ENCODE measurements around the gene COL1A2.

The COL1A2 gene

DNA sequence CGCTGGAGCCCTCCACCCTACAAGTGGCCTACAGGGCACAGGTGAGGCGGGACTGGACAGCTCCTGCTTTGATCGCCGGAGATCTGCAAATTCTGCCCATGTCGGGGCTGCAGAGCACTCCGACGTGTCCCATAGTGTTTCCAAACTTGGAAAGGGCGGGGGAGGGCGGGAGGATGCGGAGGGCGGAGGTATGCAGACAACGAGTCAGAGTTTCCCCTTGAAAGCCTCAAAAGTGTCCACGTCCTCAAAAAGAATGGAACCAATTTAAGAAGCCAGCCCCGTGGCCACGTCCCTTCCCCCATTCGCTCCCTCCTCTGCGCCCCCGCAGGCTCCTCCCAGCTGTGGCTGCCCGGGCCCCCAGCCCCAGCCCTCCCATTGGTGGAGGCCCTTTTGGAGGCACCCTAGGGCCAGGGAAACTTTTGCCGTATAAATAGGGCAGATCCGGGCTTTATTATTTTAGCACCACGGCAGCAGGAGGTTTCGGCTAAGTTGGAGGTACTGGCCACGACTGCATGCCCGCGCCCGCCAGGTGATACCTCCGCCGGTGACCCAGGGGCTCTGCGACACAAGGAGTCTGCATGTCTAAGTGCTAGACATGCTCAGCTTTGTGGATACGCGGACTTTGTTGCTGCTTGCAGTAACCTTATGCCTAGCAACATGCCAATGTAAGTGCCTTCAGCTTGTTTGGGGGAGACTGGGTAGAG, at the start of gene COL1A2:
TSS of gene COL1A2 (plus strand) at position 459 of the 704 bp plus-strand sequence. CDS start at position 596, 137 bp downstream.
- Histone ChIP-seq H3K9me3 (ENCODE audit: control insufficient read depth, low read depth, low read length) (no peaks in the 10 kb centered on the region), H3K4me3 (ENCODE audit: low read length) (peak within 1 kb of the TSS; percentile 75), H3K9ac (ENCODE audit: low read length) (peak within 1 kb of the TSS; percentile 55), H3K4me1 (ENCODE audit: control insufficient read depth, low read depth, low read length) (peaks cover 39% of the 10 kb centered on the region), H3K36me3 (ENCODE audit: control insufficient read depth, low read depth, low read length) (peaks cover 6% of the 10 kb centered on the region), H3K27ac (ENCODE audit: low read length) (peak within 1 kb of the TSS; percentile 49), H3K27me3 (ENCODE audit: control insufficient read depth, insufficient read depth, low read length) (peaks cover 6% of the 10 kb centered on the region)

DNA sequence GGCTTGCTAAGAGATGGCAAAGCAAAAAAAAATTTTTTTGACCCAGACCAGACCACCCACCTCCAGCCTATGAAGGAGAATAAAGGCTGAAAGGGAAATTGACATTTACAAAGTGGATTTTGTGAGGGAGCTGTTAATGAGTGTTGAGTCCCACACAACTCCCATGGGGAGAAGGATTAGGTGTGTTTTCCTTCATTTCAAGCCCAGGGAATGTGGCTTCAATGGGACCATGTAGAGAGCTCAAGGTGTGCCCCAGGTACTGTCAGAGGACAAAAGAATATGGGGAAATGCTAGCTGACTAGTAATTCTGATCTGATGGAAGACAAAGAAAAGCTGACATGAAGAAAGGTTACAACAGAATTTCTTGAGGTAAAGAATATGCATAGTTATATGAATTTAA, 48.8 kb upstream of the COL1A2 start:
- Histone ChIP-seq H3K9ac (ENCODE audit: low read length) (no peak overlapping the region), H3K4me1 (ENCODE audit: control insufficient read depth, low read depth, low read length) (no peaks in the 10 kb centered on the region), H3K27ac (ENCODE audit: low read length) (no peak overlapping the region), H3K4me3 (ENCODE audit: low read length) (no peak overlapping the region), H3K27me3 (ENCODE audit: control insufficient read depth, insufficient read depth, low read length) (no peaks in the 10 kb centered on the region), H3K9me3 (ENCODE audit: control insufficient read depth, low read depth, low read length) (no peaks in the 10 kb centered on the region), H3K36me3 (ENCODE audit: control insufficient read depth, low read depth, low read length) (no peaks in the 10 kb centered on the region)

DNA sequence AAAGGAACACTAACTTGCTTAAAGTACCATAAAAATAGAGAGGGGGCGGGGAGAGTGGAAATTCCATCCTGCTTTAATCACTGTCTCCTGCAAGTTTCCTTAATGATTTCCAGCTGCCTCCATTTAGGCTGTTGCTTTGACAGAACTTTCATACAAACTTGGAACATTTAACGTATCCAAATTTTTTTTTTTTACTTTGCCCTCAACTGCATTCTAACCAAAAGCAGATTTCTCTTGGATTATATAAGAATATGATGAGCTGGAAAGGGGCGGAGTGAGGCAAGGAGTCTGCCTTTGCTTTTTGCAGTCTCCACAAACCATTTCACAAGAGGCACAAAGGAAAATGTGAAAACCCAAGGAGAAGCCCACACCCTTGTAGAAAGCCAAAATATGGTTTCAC, 46.6 kb upstream of the COL1A2 start:
- Histone ChIP-seq H3K27ac (ENCODE audit: low read length) (no peak overlapping the region), H3K4me3 (ENCODE audit: low read length) (no peak overlapping the region), H3K9ac (ENCODE audit: low read length) (no peak overlapping the region), H3K9me3 (ENCODE audit: control insufficient read depth, low read depth, low read length) (no peaks in the 10 kb centered on the region), H3K27me3 (ENCODE audit: control insufficient read depth, insufficient read depth, low read length) (no peaks in the 10 kb centered on the region), H3K4me1 (ENCODE audit: control insufficient read depth, low read depth, low read length) (no peaks in the 10 kb centered on the region), H3K36me3 (ENCODE audit: control insufficient read depth, low read depth, low read length) (no peaks in the 10 kb centered on the region)

DNA sequence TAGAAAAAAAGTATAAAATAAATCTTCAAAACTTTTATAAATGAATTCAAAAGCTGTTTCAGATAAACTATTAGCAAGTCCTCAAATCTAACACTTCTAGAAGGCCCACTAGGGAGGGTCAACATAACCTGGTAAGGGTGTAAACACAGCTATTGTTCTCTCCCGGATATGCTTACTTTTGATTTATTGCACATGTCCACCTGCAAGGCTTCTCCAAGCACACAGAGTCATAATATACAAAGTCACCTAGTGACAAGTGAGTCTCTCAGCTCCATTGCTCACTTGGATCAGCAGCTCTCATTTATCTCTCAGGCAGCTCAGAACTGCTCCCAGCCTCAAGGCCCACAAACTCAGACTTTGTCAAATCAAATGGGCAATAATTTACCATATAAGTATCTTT, 44.0 kb upstream of the COL1A2 start:
- Histone ChIP-seq H3K27ac (ENCODE audit: low read length) (no peak overlapping the region), H3K9me3 (ENCODE audit: control insufficient read depth, low read depth, low read length) (no peaks in the 10 kb centered on the region), H3K4me1 (ENCODE audit: control insufficient read depth, low read depth, low read length) (no peaks in the 10 kb centered on the region), H3K36me3 (ENCODE audit: control insufficient read depth, low read depth, low read length) (no peaks in the 10 kb centered on the region), H3K9ac (ENCODE audit: low read length) (no peak overlapping the region), H3K4me3 (ENCODE audit: low read length) (no peak overlapping the region), H3K27me3 (ENCODE audit: control insufficient read depth, insufficient read depth, low read length) (no peaks in the 10 kb centered on the region)

DNA sequence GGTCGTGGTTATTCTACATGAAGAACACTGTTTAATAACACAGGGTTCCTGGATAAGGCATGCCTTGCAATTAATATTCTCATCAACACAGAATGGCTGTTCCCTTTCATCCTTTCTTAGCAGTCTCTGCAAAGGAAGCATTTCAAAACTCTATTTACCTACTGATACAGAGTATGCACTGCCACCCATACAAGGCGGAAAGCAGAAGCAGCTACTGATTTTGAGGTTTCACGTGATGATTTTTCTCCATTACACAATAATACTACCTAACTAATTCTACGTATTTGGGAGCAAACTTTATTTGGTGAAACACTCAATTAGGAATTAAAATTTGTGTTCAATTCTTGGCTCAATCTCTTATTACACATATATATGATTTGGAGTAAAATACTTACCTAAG, 43.0 kb upstream of the COL1A2 start:
- Histone ChIP-seq H3K9ac (ENCODE audit: low read length) (no peak overlapping the region), H3K36me3 (ENCODE audit: control insufficient read depth, low read depth, low read length) (no peaks in the 10 kb centered on the region), H3K4me3 (ENCODE audit: low read length) (no peak overlapping the region), H3K27ac (ENCODE audit: low read length) (no peak overlapping the region), H3K9me3 (ENCODE audit: control insufficient read depth, low read depth, low read length) (no peaks in the 10 kb centered on the region), H3K27me3 (ENCODE audit: control insufficient read depth, insufficient read depth, low read length) (no peaks in the 10 kb centered on the region), H3K4me1 (ENCODE audit: control insufficient read depth, low read depth, low read length) (no peaks in the 10 kb centered on the region)

DNA sequence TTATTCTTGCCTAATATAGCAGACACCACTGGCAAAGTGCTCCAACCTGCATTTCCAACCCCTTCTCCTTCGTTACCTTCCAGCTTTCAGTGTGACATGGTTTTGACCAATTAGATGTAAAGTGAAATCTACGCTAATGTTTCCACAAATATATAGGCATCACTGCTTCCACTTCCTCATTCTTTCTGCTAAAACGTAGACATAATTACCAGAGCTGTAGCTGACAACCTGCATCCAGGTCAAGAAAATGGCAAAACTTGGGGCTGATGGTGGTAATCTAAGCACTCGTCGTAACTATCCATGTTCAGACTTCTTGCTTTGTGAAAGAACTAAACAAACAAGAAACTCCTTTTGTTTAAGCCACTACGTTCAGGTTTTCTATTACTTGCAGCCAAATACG, 41.8 kb upstream of the COL1A2 start:
- Histone ChIP-seq H3K27ac (ENCODE audit: low read length) (no peak overlapping the region), H3K4me3 (ENCODE audit: low read length) (no peak overlapping the region), H3K27me3 (ENCODE audit: control insufficient read depth, insufficient read depth, low read length) (no peaks in the 10 kb centered on the region), H3K36me3 (ENCODE audit: control insufficient read depth, low read depth, low read length) (no peaks in the 10 kb centered on the region), H3K9me3 (ENCODE audit: control insufficient read depth, low read depth, low read length) (no peaks in the 10 kb centered on the region), H3K4me1 (ENCODE audit: control insufficient read depth, low read depth, low read length) (no peaks in the 10 kb centered on the region), H3K9ac (ENCODE audit: low read length) (no peak overlapping the region)

DNA sequence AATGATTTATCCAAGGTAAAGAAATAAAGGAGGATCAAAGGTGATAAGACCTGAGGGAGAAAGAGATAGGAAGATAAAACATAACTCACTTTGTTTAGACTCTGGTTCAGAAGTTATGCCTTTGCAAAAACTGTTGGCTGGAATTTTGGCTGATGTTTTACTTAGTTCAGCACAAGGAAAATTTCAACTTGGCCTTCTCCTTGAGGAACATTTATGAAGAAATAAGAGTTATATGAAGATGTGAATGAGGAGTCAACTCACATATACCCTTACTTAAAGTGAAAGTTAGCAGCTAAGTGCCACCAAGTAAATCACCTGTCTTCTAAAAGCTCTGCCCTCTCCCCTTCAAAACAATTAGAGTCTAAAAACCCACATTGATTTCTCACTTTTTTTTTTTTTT, 39.7 kb upstream of the COL1A2 start:
- Histone ChIP-seq H3K27me3 (ENCODE audit: control insufficient read depth, insufficient read depth, low read length) (no peaks in the 10 kb centered on the region), H3K4me1 (ENCODE audit: control insufficient read depth, low read depth, low read length) (no peaks in the 10 kb centered on the region), H3K27ac (ENCODE audit: low read length) (no peak overlapping the region), H3K36me3 (ENCODE audit: control insufficient read depth, low read depth, low read length) (no peaks in the 10 kb centered on the region), H3K9ac (ENCODE audit: low read length) (no peak overlapping the region), H3K4me3 (ENCODE audit: low read length) (no peak overlapping the region), H3K9me3 (ENCODE audit: control insufficient read depth, low read depth, low read length) (no peaks in the 10 kb centered on the region)

DNA sequence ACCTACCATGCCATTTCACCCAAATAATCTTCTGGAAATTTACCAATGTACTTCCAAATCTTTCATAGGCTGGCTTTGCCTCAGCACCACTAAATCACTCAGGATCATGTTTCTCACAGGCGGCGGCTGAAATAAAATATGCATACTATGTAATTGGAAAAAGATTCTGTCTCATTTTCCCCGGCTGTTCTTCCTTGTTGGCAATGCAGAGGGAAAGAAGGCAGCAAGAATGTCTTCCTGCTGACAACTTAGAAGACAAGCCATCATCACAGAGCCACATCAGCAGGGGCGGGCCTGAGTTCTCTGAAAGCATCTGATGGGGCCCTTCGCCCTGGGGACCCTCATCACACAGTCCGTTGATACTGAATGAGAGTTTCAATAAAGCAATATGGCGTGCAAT, 39.2 kb upstream of the COL1A2 start:
- Histone ChIP-seq H3K27me3 (ENCODE audit: control insufficient read depth, insufficient read depth, low read length) (no peaks in the 10 kb centered on the region), H3K9ac (ENCODE audit: low read length) (no peak overlapping the region), H3K4me1 (ENCODE audit: control insufficient read depth, low read depth, low read length) (no peaks in the 10 kb centered on the region), H3K36me3 (ENCODE audit: control insufficient read depth, low read depth, low read length) (no peaks in the 10 kb centered on the region), H3K9me3 (ENCODE audit: control insufficient read depth, low read depth, low read length) (no peaks in the 10 kb centered on the region), H3K4me3 (ENCODE audit: low read length) (no peak overlapping the region), H3K27ac (ENCODE audit: low read length) (no peak overlapping the region)

DNA sequence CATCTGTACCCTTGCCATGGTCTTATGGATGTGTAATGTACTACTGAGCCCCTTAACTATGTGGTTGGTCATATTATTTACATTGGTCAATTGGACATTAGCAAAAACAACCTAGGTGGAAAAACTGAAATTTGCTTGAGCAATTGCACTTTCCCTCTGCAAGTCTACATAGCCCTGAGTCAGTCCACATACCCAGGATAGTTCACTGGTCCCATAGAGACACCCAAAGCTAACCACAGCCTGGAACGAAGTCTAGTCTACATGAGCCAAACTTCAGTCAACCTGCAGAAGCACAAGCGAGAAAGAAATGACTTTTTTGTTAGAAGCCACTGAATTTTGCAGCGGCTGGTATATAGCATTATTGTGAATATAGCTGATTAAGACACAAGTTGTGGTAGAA, 37.6 kb upstream of the COL1A2 start:
- Histone ChIP-seq H3K27me3 (ENCODE audit: control insufficient read depth, insufficient read depth, low read length) (no peaks in the 10 kb centered on the region), H3K9ac (ENCODE audit: low read length) (no peak overlapping the region), H3K9me3 (ENCODE audit: control insufficient read depth, low read depth, low read length) (no peaks in the 10 kb centered on the region), H3K27ac (ENCODE audit: low read length) (no peak overlapping the region), H3K4me1 (ENCODE audit: control insufficient read depth, low read depth, low read length) (no peaks in the 10 kb centered on the region), H3K36me3 (ENCODE audit: control insufficient read depth, low read depth, low read length) (no peaks in the 10 kb centered on the region), H3K4me3 (ENCODE audit: low read length) (no peak overlapping the region)

DNA sequence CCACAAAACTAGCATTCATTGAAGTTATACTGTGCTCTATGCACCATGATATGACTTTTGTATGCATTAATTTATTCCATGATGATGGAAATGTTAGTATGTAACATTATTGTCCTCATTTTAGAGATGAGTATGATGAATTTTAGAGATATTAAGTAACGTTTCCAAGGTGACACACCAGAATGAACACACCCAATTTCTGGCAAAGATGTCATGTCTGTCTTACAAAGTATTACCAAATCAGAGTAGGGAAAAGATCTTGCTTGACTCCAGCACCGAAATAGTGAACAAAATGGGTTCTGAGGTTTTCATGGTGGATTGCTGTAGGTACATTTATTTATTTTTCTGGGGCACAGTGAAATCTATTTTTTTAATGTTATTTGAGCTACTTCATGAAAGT, 33.8 kb upstream of the COL1A2 start:
- Histone ChIP-seq H3K4me3 (ENCODE audit: low read length) (no peak overlapping the region), H3K27me3 (ENCODE audit: control insufficient read depth, insufficient read depth, low read length) (no peaks in the 10 kb centered on the region), H3K9ac (ENCODE audit: low read length) (no peak overlapping the region), H3K4me1 (ENCODE audit: control insufficient read depth, low read depth, low read length) (no peaks in the 10 kb centered on the region), H3K27ac (ENCODE audit: low read length) (no peak overlapping the region), H3K9me3 (ENCODE audit: control insufficient read depth, low read depth, low read length) (no peaks in the 10 kb centered on the region), H3K36me3 (ENCODE audit: control insufficient read depth, low read depth, low read length) (no peaks in the 10 kb centered on the region)

DNA sequence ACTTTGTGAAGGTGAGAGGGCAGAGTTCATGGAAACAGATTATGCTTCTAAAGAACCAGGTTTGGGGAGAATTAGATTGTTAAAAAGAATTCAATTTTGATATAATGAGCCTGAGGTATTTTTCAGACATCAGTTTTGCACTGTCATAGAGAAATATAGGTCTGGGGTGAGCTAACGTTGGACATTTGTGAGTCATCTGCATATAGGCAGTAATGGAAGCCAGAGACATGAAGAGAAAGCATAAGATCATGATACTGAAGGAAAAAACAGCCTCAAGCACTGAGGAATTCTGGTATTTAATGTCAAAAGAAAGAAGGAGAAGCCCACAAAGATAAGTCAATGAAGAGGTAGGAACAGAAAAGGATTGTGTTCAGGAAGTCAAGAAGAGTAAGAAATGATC, 32.4 kb upstream of the COL1A2 start:
- Histone ChIP-seq H3K4me1 (ENCODE audit: control insufficient read depth, low read depth, low read length) (no peaks in the 10 kb centered on the region), H3K27me3 (ENCODE audit: control insufficient read depth, insufficient read depth, low read length) (no peaks in the 10 kb centered on the region), H3K27ac (ENCODE audit: low read length) (no peak overlapping the region), H3K4me3 (ENCODE audit: low read length) (no peak overlapping the region), H3K9ac (ENCODE audit: low read length) (no peak overlapping the region), H3K36me3 (ENCODE audit: control insufficient read depth, low read depth, low read length) (no peaks in the 10 kb centered on the region), H3K9me3 (ENCODE audit: control insufficient read depth, low read depth, low read length) (no peaks in the 10 kb centered on the region)

DNA sequence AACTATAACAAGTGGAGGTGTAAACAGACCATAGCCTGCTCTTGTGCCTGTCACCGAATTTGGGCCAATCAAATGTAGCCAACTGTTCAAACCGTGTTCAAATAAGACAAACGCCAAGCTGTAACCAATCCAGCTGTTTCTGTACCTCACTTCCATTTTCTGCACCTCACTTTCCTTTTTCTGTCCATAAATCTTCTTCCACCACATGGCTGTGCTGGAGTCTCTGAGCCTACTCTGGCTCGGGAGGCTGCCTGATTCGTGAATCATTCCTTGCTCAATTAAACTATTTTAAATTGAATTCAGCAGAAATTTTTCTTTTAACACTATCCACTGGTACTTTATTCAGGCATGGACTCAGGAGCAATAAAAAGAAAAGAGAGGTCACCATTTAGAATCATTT, 29.9 kb upstream of the COL1A2 start:
- H3K9ac ChIP-seq (ENCODE audit: low read length): no peak overlapping the region
- no peaks in the 10 kb centered on the region for H3K36me3 ChIP-seq (ENCODE audit: control insufficient read depth, low read depth, low read length)
- no peak overlapping the region for H3K4me3 ChIP-seq (ENCODE audit: low read length)
- no peak overlapping the region for H3K27ac ChIP-seq (ENCODE audit: low read length)
- no peaks in the 10 kb centered on the region for H3K4me1 ChIP-seq (ENCODE audit: control insufficient read depth, low read depth, low read length)
- no peaks in the 10 kb centered on the region for H3K27me3 ChIP-seq (ENCODE audit: control insufficient read depth, insufficient read depth, low read length)
- no peaks in the 10 kb centered on the region for H3K9me3 ChIP-seq (ENCODE audit: control insufficient read depth, low read depth, low read length)

Measured in iPS-18a (cell line).